T-cell (primary cell): ENCODE results near the gene GOLGA6C. TPM values are rescaled to one million over a fixed set of nuclear protein-coding genes. Genes with fewer than 3 reads are reported as not detected.
"Not testable (repeated sequence)": the region's sequence is repeated elsewhere in the genome, so short reads cannot be mapped to it uniquely, and the experiment has no call there.

ENCODE experiments used
- ATAC-seq, 4 experiments: fragments of 200-7000 bp in 3 of 4; fragments of 150-1000 bp in 1 of 4; cut with Tn5 transposase; replicated peaks in 1 of 4; 1 replicate in 3 of 4; 2 replicates in 1 of 4; pipeline ENCODE4 v1.10.0; 2021; ENCODE audit warnings: moderate library complexity in 3 of 4, mild to moderate bottlenecking in 2 of 4, moderate number of reproducible peaks in 1 of 4
- CTCF ChIA-PET, 2 donors: fragments of 300-600 bp; sonication (Branson Sonifier 250); formaldehyde crosslinking; loops; one replicate each; lab custom pipeline; 2022; ENCODE audit warnings: antibody characterized with exemption in 2 of 2; lab: Charles Lee
- POLR2A ChIA-PET, 2 donors: fragments of 300-600 bp; sonication (Branson Sonifier 250); formaldehyde crosslinking; loops; one replicate each; lab custom pipeline; 2022; ENCODE audit warnings: antibody characterized with exemption in 2 of 2; lab: Charles Lee
- DNase-seq, 35 experiments: peaks; one replicate each; pipeline versions ENCODE4 v3.0.0 to v3.0.0-alpha.2; 2013 to 2023
- H3K27ac ChIP-seq: one replicate; pipeline ENCODE4 v1.5.1; 2013; ENCODE audit warnings: low read length
- H3K27me3 ChIP-seq, 2 experiments: replicated peaks in 1 of 2; 1 replicate in 1 of 2; 2 replicates in 1 of 2; pipeline versions ENCODE4 v1.6.1 to v1.7.0; 2013; ENCODE audit warnings: low read length in 1 of 2, mixed read lengths in 1 of 2; ENCODE audit not compliant: control insufficient read depth in 2 of 2, insufficient read depth in 2 of 2; ENCODE audit errors: extremely low read depth in 1 of 2
- H3K36me3 ChIP-seq, 2 donors: 1 replicate in 1 of 2; 2 replicates in 1 of 2; pipeline versions ENCODE4 v1.6.1 to v1.7.0; 2013; ENCODE audit warnings: low read length in 1 of 2; ENCODE audit not compliant: control insufficient read depth in 2 of 2, insufficient read depth in 1 of 2; ENCODE audit errors: extremely low read depth in 1 of 2
- H3K4me1 ChIP-seq, 2 experiments: 1 replicate in 1 of 2; 2 replicates in 1 of 2; pipeline versions ENCODE4 v1.6.1 to v1.7.0; 2013; ENCODE audit warnings: low read length in 2 of 2, mixed read lengths in 1 of 2; ENCODE audit not compliant: insufficient read depth in 2 of 2, control insufficient read depth in 1 of 2; ENCODE audit errors: extremely low read depth in 1 of 2
- H3K4me3 ChIP-seq, 2 donors: 1 replicate in 1 of 2; 2 replicates in 1 of 2; pipeline versions ENCODE4 v1.5.1 to v1.7.0; 2013; ENCODE audit warnings: mild to moderate bottlenecking in 2 of 2, low read length in 1 of 2, moderate library complexity in 1 of 2; ENCODE audit not compliant: control insufficient read depth in 1 of 2; ENCODE audit errors: extremely low read depth in 1 of 2
- H3K9me3 ChIP-seq: 2 replicates; pipeline ENCODE4 v1.7.0; 2013
- H3K27ac Mint-ChIP-seq, 2 donors: one replicate each; pipeline ENCODE4 v1.8.0; 2020 to 2021; ENCODE audit warnings: mild to moderate bottlenecking in 2 of 2, mixed read lengths in 2 of 2
- H3K27me3 Mint-ChIP-seq, 2 donors: one replicate each; pipeline ENCODE4 v1.8.0; 2021 to 2022; ENCODE audit warnings: mixed read lengths in 2 of 2
- H3K36me3 Mint-ChIP-seq: one replicate; pipeline ENCODE4 v1.8.0; 2021; ENCODE audit warnings: mixed read lengths
- H3K4me1 Mint-ChIP-seq, 3 donors: one replicate each; pipeline ENCODE4 v1.8.0; 2020 to 2022; ENCODE audit warnings: mixed read lengths in 3 of 3, mild to moderate bottlenecking in 1 of 3
- H3K4me3 Mint-ChIP-seq, 3 donors: one replicate each; pipeline ENCODE4 v1.8.0; 2020 to 2022; ENCODE audit warnings: mild to moderate bottlenecking in 3 of 3, mixed read lengths in 3 of 3, moderate library complexity in 3 of 3
- H3K9me3 Mint-ChIP-seq, 3 donors: one replicate each; pipeline ENCODE4 v1.8.0; 2020 to 2022; ENCODE audit warnings: mixed read lengths in 3 of 3
- WGBS: methylation state at CpG from one replicate; pipeline ENCODE4 v1.1.5; 2013; ENCODE audit warnings: missing lambda C conversion rate; ENCODE audit not compliant: insufficient coverage; 5-methylcytosine and 5-hydroxymethylcytosine counted together
- total RNA-seq, 35 experiments: library from RNA in 6 of 35; stranded (reverse) in 6 of 35; fragments of 120-200 nt in 1 of 35; gene quantifications; one replicate each; pipeline versions ENCODE4 v1.2.1 to v1.2.4 and lab custom pipeline; 2013 to 2026

Gene GOLGA6C
- total RNA-seq, 5 donors from 2014 or later (not counting 1 experiment from before 2014, with no cell fraction given) = not detected

DNA sequence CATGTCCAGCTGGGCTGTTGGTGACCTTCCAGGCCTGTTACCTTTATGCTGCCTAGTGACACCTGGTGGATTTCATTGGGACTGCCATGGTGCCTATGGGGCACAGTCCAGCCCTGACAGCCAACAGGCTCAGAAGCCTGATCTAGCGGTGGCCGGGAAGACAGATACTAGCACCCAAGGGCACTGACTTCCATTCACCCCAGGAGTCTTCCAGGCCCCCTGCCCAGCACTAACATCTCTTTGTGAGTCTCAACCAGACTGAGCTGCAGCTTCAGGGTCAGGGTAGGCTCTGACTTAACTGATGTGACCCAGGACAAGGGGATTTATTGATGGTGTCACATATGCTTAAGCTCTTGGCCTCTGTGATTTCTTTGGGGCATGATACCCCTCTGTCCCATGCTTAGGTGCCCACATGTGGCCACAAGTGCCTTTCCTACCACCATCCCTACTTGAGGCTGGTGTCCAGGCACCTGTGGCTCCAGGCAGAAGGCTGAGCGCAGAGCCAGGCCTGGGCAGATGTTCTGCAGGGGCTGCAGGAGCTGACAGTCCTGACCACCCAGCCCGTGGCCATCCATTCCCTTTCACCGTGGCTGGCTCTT lies 16.5 kb downstream of the GOLGA6C start:
- H3K9me3 Mint-ChIP-seq, H3K27me3 Mint-ChIP-seq, H3K4me3 Mint-ChIP-seq, H3K27me3 ChIP-seq, H3K36me3 ChIP-seq, H3K36me3 Mint-ChIP-seq, H3K4me1 ChIP-seq, CTCF ChIA-PET, H3K4me1 Mint-ChIP-seq, H3K4me3 ChIP-seq, H3K27ac Mint-ChIP-seq, H3K9me3 ChIP-seq, H3K27ac ChIP-seq: not testable (repeated sequence)
- ATAC-seq (peak; percentile 59 to 79 (median 72)), DNase-seq (peak in 31 of 35 experiments; percentile 15 to 62 (median 36))
- WGBS = 72% methylated on average over 2 of the region's 5 CpGs
- POLR2A ChIA-PET = interaction anchor here in 1 of 2 donors (0.6 kb wide), 1 partner anchor 1274 kb away, joined by 3 read pairs; no protein-coding TSS in a partner anchor

DNA sequence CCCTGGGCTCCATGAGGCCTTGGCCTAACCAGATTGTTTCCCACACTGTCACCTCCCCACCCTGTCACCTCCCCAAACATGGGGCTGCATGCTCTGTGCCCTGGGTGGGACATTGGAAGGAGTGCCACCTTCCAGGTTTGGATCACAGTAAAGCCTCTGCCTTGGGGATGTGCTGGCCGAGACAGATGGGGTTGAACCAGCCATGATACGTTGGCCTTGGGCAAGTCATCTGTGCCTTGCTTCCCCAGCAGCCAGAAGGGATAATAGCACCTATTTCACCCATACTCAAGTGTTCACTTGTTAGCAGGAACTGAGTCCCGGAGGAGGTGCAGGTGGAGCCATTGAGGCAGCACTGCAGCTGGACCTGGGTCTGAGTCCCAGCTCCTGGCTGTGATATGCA lies 17.5 kb downstream of the GOLGA6C start:
- ATAC-seq, H3K4me3 ChIP-seq, H3K9me3 ChIP-seq, H3K27ac ChIP-seq, H3K27me3 ChIP-seq, H3K27ac Mint-ChIP-seq, H3K9me3 Mint-ChIP-seq, H3K4me3 Mint-ChIP-seq, H3K4me1 Mint-ChIP-seq, H3K4me1 ChIP-seq, CTCF ChIA-PET, H3K36me3 Mint-ChIP-seq, DNase-seq, H3K27me3 Mint-ChIP-seq, POLR2A ChIA-PET, H3K36me3 ChIP-seq: not testable (repeated sequence)
- WGBS = 57% methylated on average over 2 of the region's 3 CpGs

DNA sequence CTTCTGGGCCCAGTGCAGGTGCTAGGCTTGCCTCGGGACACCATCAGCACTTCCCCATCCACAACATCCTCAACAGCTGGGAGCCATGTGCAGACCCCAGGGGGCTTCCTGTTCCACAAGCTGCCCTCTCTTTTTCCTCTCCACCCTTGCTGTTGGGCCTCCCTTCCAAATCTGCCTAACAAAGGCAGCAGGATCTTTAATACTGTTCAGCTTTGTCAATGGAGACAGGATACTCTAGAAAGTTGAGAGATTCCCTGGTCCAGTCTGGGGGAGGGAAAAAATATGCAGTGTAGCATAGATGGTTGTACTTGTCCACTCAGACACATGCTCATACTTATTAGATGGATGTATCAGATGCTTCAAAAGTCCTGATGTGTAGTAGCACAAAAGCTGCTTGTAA lies 20.4 kb downstream of the GOLGA6C start:
- H3K36me3 ChIP-seq, H3K4me1 ChIP-seq, H3K27ac ChIP-seq, ATAC-seq, H3K36me3 Mint-ChIP-seq, H3K27me3 ChIP-seq, H3K27me3 Mint-ChIP-seq, H3K4me1 Mint-ChIP-seq, H3K4me3 ChIP-seq, DNase-seq, H3K9me3 Mint-ChIP-seq, H3K9me3 ChIP-seq, H3K27ac Mint-ChIP-seq, POLR2A ChIA-PET, H3K4me3 Mint-ChIP-seq, CTCF ChIA-PET: not testable (repeated sequence)
- no CpG with 5 or more reads among the region's 1 CpG for WGBS

DNA sequence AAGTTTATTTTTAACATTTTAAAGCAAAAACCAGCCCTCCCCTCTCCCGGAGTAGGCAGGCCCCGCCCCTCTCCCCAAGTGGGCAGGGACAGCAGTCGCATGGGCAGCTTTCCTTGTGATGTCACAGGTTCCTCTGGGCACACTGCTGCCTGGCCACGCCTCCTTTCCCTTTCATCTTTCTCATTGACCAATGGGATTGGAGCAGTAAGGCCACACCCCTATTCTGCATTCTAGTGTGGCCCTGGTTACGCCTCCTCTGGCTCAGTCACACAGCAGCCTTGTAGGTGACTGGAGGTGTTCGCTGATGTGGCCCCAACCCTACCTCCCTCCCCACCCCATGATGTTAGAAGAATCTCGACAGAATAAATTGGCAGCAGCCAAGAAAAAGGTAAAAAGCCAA lies 24.4 kb downstream of the GOLGA6C start, which contains the start of gene GOLGA6D:
TSS of gene GOLGA6D (plus strand) at position 264 of the 400 bp plus-strand sequence. CDS start at position 305, 41 bp downstream.
- not testable (repeated sequence) for H3K4me1 Mint-ChIP-seq

DNA sequence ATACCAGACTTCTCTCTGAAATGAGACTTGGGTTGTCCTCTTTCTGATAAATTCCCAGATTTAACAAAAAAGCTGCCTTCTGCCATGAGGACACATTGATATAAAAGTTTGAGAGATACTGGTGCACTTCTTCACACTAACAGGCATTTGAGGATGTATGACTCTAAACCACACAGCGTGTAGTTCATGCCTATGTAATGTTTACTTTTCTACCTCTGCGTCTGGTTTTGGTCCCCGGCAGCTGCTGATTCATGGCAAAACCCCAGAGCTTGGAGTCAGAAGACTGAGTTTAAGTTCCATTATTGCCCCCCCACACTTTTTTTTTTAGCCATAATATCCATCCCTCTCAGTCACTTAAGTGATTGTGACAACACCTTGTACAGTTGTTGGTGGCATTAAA lies 26.0 kb downstream of the GOLGA6C start:
- H3K27me3 ChIP-seq, H3K27ac Mint-ChIP-seq, H3K36me3 Mint-ChIP-seq, H3K9me3 ChIP-seq, H3K9me3 Mint-ChIP-seq, H3K4me1 ChIP-seq, H3K4me3 ChIP-seq, H3K27ac ChIP-seq, CTCF ChIA-PET, DNase-seq, H3K36me3 ChIP-seq, H3K27me3 Mint-ChIP-seq, POLR2A ChIA-PET, ATAC-seq, H3K4me1 Mint-ChIP-seq, H3K4me3 Mint-ChIP-seq: not testable (repeated sequence)
- WGBS = no CpG with 5 or more reads among the region's 3 CpGs

More for the DNA sequence above, 24.4 kb downstream of the GOLGA6C start, which contains the start of gene GOLGA6D:
- H3K9me3 Mint-ChIP-seq, H3K36me3 Mint-ChIP-seq, H3K4me3 ChIP-seq, H3K9me3 ChIP-seq, H3K27ac Mint-ChIP-seq, H3K36me3 ChIP-seq, H3K27me3 ChIP-seq, H3K4me3 Mint-ChIP-seq, ATAC-seq, POLR2A ChIA-PET, CTCF ChIA-PET, H3K27me3 Mint-ChIP-seq, H3K27ac ChIP-seq, H3K4me1 ChIP-seq, DNase-seq: not testable (repeated sequence)
- no CpG with 5 or more reads among the region's 7 CpGs for WGBS

DNA sequence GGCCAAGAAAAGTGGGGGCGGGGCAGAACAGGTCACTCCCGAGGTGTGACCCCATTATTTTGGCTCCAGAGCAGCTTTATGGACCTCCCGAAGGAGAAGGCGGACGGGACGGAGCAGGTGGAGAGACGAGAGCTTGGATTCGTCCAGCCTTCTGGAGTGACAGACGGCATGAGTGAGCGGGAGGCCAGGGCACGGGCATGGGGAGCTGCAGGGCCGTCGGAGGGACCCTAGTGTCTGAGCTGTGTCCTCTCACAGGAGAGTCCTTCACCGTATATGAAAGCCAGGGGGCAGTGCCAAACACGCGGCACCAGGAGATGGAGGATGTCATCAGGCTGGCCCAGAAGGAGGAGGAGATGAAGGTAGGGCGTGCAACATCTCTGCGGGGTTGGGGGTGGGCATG lies 35.5 kb downstream of the GOLGA6C start:
- H3K4me3 Mint-ChIP-seq, ATAC-seq, POLR2A ChIA-PET, H3K27ac ChIP-seq, DNase-seq, CTCF ChIA-PET, H3K36me3 ChIP-seq, H3K9me3 ChIP-seq, H3K4me3 ChIP-seq, H3K4me1 Mint-ChIP-seq, H3K27me3 Mint-ChIP-seq, H3K27ac Mint-ChIP-seq, H3K4me1 ChIP-seq, H3K27me3 ChIP-seq, H3K36me3 Mint-ChIP-seq, H3K9me3 Mint-ChIP-seq: not testable (repeated sequence)
- WGBS = no CpG with 5 or more reads among the region's 18 CpGs
